ENCODE measurements around the gene ARHGAP23. TPM values are rescaled to one million over a fixed set of nuclear protein-coding genes. Genes with fewer than 3 reads are reported as not detected.

The ARHGAP23 gene
- total RNA-seq, 2 experiments from 2014 or later = 1.3 to 1.4 TPM

- H3K9me3 Mint-ChIP-seq = no peaks in the 10 kb centered on the region
- intact Hi-C loops (cut with micrococcal nuclease) = no loop called here
- POLR2A ChIA-PET = no interaction called here
- H3K27me3 Mint-ChIP-seq = peaks cover 35% of the 10 kb centered on the region
- H3K36me3 Mint-ChIP-seq = no peaks in the 10 kb centered on the region
- no peak overlapping the region for H3K4me3 Mint-ChIP-seq
- CTCF ChIA-PET = interaction anchor here (1.3 kb wide), 1 partner anchor 25 kb away, joined by 4 read pairs; no protein-coding TSS in a partner anchor
- peaks cover 3% of the 10 kb centered on the region for H3K4me1 Mint-ChIP-seq (ENCODE audit: low read depth)
- H3K27ac Mint-ChIP-seq = no peak overlapping the region
- no peak for DNase-seq
Measured at GRCh38 chr17:38533241-38533640, 105.0 kb downstream of the ARHGAP23 start.

- H3K4me3 Mint-ChIP-seq = no peak overlapping the region
- ChIA-PET POLR2A (no interaction called here), CTCF (interaction anchor here (1.0 to 1.3 kb wide), 2 partner anchors 24 to 134 kb away, joined by 3 to 4 read pairs; no protein-coding TSS in a partner anchor)
- H3K36me3 Mint-ChIP-seq = no peaks in the 10 kb centered on the region
- H3K4me1 Mint-ChIP-seq (ENCODE audit: low read depth) = no peaks in the 10 kb centered on the region
- no peak for DNase-seq
- no peak overlapping the region for H3K27ac Mint-ChIP-seq
- H3K9me3 Mint-ChIP-seq = no peaks in the 10 kb centered on the region
- H3K27me3 Mint-ChIP-seq = peaks cover 32% of the 10 kb centered on the region
- intact Hi-C loops (cut with micrococcal nuclease) = no loop called here
Measured at GRCh38 chr17:38533866-38534497, 105.7 kb downstream of the ARHGAP23 start.

- peaks cover 32% of the 10 kb centered on the region for H3K27me3 Mint-ChIP-seq
- H3K36me3 Mint-ChIP-seq = no peaks in the 10 kb centered on the region
- no peak overlapping the region for H3K4me3 Mint-ChIP-seq
- ChIA-PET POLR2A (no interaction called here), CTCF (interaction anchor here (0.8 to 1.3 kb wide), 3 partner anchors 24 to 134 kb away, joined by 3 to 4 read pairs (median 3); no protein-coding TSS in a partner anchor)
- no peak overlapping the region for H3K27ac Mint-ChIP-seq
- intact Hi-C loops (cut with micrococcal nuclease) = no loop called here
- no peaks in the 10 kb centered on the region for H3K4me1 Mint-ChIP-seq (ENCODE audit: low read depth)
- no peak for DNase-seq
- H3K9me3 Mint-ChIP-seq = no peaks in the 10 kb centered on the region
Measured at GRCh38 chr17:38534498-38534885, 106.2 kb downstream of the ARHGAP23 start.

DNA sequence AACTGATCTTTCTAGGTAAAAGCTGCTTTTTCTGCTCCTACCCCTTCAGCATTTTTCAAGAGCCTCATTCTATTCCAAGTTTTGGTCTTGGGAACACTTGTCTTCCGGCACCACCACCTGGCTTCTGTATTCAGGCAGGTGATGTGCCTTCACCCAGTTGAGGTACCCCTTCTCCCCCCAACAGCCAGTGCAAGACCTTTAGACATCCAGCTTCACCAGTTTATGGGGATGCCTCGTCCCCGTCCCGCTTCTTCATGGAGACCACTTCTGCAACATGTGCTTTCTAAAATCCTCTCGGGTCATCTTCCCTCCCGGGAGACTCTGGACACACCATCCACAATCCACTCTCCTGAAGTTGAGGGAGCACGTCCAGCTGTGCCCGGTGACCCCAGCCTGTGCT lies 107.6 kb downstream of the ARHGAP23 start:
- ChIA-PET CTCF (interaction anchor here (1.1 to 3.0 kb wide), 3 partner anchors 8 to 43 kb away, joined by 3 to 14 read pairs (median 3); no protein-coding TSS in a partner anchor), POLR2A (no interaction called here)
- Mint-ChIP-seq H3K4me1 (ENCODE audit: low read depth) (no peaks in the 10 kb centered on the region), H3K4me3 (no peak overlapping the region), H3K36me3 (no peaks in the 10 kb centered on the region), H3K9me3 (no peaks in the 10 kb centered on the region), H3K27me3 (peaks cover 26% of the 10 kb centered on the region), H3K27ac (no peak overlapping the region)
- intact Hi-C loops (cut with micrococcal nuclease) = no loop called here
- no peak for DNase-seq

- no peaks in the 10 kb centered on the region for H3K9me3 Mint-ChIP-seq
- no peaks in the 10 kb centered on the region for H3K36me3 Mint-ChIP-seq
- H3K27ac Mint-ChIP-seq = no peak overlapping the region
- no peak overlapping the region for H3K4me3 Mint-ChIP-seq
- peaks cover 28% of the 10 kb centered on the region for H3K27me3 Mint-ChIP-seq
- DNase-seq = no peak
- intact Hi-C loops (cut with micrococcal nuclease) = loop anchor here (1.0 kb wide), 1 partner anchor 44 kb away; no protein-coding TSS in a partner anchor
- CTCF ChIA-PET = interaction anchor here (0.8 to 3.0 kb wide), 8 partner anchors 9 to 188 kb away, joined by 3 to 14 read pairs (median 3); no protein-coding TSS in a partner anchor
- POLR2A ChIA-PET = no interaction called here
- H3K4me1 Mint-ChIP-seq (ENCODE audit: low read depth) = no peaks in the 10 kb centered on the region
Measured at GRCh38 chr17:38536661-38537060, 108.4 kb downstream of the ARHGAP23 start.

- H3K27ac Mint-ChIP-seq = no peak overlapping the region
- H3K4me1 Mint-ChIP-seq (ENCODE audit: low read depth) = no peaks in the 10 kb centered on the region
- no peaks in the 10 kb centered on the region for H3K9me3 Mint-ChIP-seq
- H3K4me3 Mint-ChIP-seq = no peak overlapping the region
- DNase-seq = no peak
- H3K36me3 Mint-ChIP-seq = no peaks in the 10 kb centered on the region
- ChIA-PET POLR2A (no interaction called here), CTCF (interaction anchor here (1.1 to 3.0 kb wide), 2 partner anchors 44 to 46 kb away, joined by 3 to 14 read pairs; no protein-coding TSS in a partner anchor)
- H3K27me3 Mint-ChIP-seq = peaks cover 31% of the 10 kb centered on the region
- intact Hi-C loops (cut with micrococcal nuclease) = no loop called here
Measured at GRCh38 chr17:38538906-38539305, 110.6 kb downstream of the ARHGAP23 start.

DNA sequence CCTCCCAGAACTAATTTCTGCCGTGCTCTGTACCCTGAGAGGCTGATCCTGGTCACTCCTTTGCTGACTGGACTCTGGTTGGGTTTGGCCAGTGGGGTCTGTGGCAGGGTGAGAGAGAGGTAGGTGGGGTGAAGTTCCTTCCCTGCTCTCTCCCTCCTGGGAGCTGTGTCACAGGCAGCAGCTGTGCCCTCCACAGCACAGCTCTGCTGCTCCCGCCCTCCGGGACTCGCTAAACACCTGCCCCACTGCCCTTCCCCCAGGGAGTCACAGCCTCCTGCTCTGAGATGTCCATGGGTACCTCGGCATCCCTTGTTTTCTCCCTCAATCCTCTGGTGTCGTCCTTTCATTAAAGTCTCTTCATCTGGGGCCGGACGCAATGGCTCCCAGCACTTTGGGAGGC lies 111.1 kb downstream of the ARHGAP23 start:
- H3K36me3 Mint-ChIP-seq = no peaks in the 10 kb centered on the region
- H3K4me1 Mint-ChIP-seq (ENCODE audit: low read depth) = no peaks in the 10 kb centered on the region
- ChIA-PET CTCF (no interaction called here), POLR2A (no interaction called here)
- intact Hi-C loops (cut with micrococcal nuclease) = no loop called here
- DNase-seq = no peak
- H3K27ac Mint-ChIP-seq = no peak overlapping the region
- no peak overlapping the region for H3K4me3 Mint-ChIP-seq
- peaks cover 27% of the 10 kb centered on the region for H3K27me3 Mint-ChIP-seq
- H3K9me3 Mint-ChIP-seq = no peaks in the 10 kb centered on the region

DNA sequence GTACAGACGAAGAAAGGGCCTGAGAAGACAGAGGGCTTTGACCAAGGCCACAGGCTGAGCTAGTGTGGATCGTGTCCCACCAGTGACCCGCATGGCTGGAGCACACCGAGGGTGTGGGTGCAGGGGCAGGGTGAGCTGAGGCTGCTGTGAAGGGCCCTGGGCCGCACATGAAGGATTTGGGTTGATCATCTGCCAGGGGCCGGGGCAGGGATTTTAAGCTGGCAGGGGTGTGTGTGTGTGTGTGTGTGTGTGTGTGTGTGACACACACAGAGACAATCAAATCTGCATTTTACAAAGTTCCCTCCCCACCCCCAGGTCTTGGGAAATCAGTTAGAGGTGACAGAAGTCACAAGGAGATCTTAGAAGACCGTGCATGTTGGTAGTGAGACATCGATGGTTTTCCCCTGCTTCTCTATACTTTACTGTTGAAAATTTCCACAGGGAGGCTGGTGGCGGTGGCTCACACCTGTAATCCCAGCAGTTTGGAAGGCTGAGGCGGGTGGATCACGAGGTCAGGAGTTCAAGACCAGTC lies 112.3 kb downstream of the ARHGAP23 start:
- DNase-seq = no peak
- Mint-ChIP-seq H3K36me3 (no peaks in the 10 kb centered on the region), H3K4me3 (no peak overlapping the region), H3K9me3 (no peaks in the 10 kb centered on the region), H3K27me3 (peaks cover 25% of the 10 kb centered on the region), H3K4me1 (ENCODE audit: low read depth) (no peaks in the 10 kb centered on the region), H3K27ac (no peak overlapping the region)
- CTCF ChIA-PET = no interaction called here
- intact Hi-C loops (cut with micrococcal nuclease) = no loop called here
- POLR2A ChIA-PET = no interaction called here

DNA sequence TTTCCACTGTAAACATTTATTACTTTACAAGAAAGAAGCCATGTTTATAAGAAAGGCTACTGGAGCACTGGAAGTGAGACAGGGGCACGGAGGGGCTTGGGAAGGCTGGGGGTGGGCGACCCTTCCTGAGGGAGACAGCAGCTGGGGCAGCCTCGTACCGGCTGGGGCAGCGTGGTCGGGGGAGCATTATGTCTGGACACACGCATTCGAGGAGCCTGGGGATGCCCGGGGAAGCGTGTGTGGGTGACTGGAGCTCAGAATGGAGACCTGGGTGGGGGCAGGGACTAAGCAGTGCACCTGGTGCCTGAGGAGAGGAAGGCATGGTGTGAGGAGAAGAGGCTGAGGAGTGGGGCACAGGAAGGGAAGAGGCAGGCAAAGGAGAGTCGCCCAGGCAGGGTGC lies 113.0 kb downstream of the ARHGAP23 start:
- Mint-ChIP-seq H3K4me3 (no peak overlapping the region), H3K27ac (no peak overlapping the region), H3K9me3 (no peaks in the 10 kb centered on the region), H3K36me3 (no peaks in the 10 kb centered on the region), H3K27me3 (peaks cover 18% of the 10 kb centered on the region), H3K4me1 (ENCODE audit: low read depth) (no peaks in the 10 kb centered on the region)
- ChIA-PET POLR2A (no interaction called here), CTCF (interaction anchor here (0.9 kb wide), 1 partner anchor 49 kb away, joined by 3 read pairs; no protein-coding TSS in a partner anchor)
- intact Hi-C loops (cut with micrococcal nuclease) = no loop called here
- DNase-seq = no peak

DNA sequence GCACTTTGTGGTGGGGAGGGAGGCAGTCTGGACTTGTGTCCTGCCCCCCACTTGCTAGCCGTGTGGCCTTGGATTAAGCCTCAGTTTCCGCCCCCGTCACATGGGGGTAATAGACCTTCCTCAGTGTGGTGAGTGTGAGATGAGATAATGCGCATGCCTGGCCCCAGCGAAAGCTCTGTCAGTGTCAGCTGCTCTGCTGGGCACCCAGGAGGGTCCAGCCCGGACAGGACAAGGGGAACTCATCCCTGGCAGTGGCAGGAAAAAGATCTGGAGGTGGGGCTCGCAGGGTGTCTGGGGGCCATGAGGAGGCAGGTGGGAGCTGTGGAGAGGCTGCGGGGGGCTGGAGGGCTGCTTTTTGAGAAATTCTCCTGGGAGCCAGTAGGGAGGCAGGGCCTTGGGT lies 114.0 kb downstream of the ARHGAP23 start:
- Mint-ChIP-seq H3K27ac (no peak overlapping the region), H3K36me3 (no peaks in the 10 kb centered on the region), H3K27me3 (peaks cover 21% of the 10 kb centered on the region), H3K4me3 (no peak overlapping the region), H3K9me3 (no peaks in the 10 kb centered on the region), H3K4me1 (ENCODE audit: low read depth) (no peaks in the 10 kb centered on the region)
- ChIA-PET CTCF (interaction anchor here (0.9 to 1.1 kb wide), 2 partner anchors 16 to 50 kb away, joined by 3 to 6 read pairs; no protein-coding TSS in a partner anchor), POLR2A (no interaction called here)
- no peak for DNase-seq
- intact Hi-C loops (cut with micrococcal nuclease) = no loop called here

- ChIA-PET CTCF (interaction anchor here (1.2 kb wide), 1 partner anchor 8 kb away, joined by 3 read pairs; no protein-coding TSS in a partner anchor), POLR2A (no interaction called here)
- H3K36me3 Mint-ChIP-seq = no peaks in the 10 kb centered on the region
- no peak overlapping the region for H3K27ac Mint-ChIP-seq
- no peaks in the 10 kb centered on the region for H3K4me1 Mint-ChIP-seq (ENCODE audit: low read depth)
- intact Hi-C loops (cut with micrococcal nuclease) = no loop called here
- no peak for DNase-seq
- no peaks in the 10 kb centered on the region for H3K9me3 Mint-ChIP-seq
- no peak overlapping the region for H3K4me3 Mint-ChIP-seq
- H3K27me3 Mint-ChIP-seq = peaks cover 24% of the 10 kb centered on the region
Measured at GRCh38 chr17:38543403-38544174, 115.3 kb downstream of the ARHGAP23 start.

DNA sequence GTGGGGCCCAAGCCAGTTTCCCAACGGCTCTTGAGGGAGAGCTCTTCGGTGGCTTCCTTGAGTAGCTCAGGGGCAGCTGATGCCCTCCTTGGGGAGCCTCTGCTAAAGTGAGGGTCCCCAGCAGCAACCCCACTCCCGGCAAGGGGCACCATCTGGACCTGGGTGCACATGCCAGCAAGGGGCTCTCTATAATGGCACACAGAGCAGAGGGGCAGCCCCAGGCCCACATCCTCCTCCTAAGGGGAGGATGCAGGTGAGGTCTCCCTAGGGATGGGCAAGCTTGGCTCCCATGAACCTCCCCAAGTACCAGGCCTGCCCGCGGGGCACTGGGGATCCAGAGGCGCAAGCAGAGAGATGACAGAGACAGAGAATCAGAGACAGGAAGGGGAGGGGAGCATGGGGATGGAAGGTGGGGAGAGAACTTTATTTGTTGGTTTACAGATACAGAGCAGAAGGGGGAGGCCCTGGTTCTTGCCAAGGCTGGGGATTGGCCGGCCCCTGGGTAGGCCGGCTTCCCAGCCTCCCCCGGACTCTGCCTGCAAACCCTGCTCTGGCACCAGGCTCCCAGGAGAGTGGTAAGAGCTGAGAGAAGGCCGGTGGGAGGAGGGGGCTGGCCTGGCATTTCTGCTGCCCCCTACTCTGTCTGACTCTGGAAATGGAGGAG lies 116.0 kb downstream of the ARHGAP23 start:
- Mint-ChIP-seq H3K9me3 (no peaks in the 10 kb centered on the region), H3K4me3 (no peak overlapping the region)
- POLR2A ChIA-PET = no interaction called here

More for the DNA sequence above, 116.0 kb downstream of the ARHGAP23 start:
- Mint-ChIP-seq H3K27ac (no peak overlapping the region), H3K4me1 (ENCODE audit: low read depth) (no peaks in the 10 kb centered on the region), H3K27me3 (peaks cover 24% of the 10 kb centered on the region), H3K36me3 (no peaks in the 10 kb centered on the region)
- no peak for DNase-seq
- CTCF ChIA-PET = interaction anchor here (1.2 kb wide), 1 partner anchor 9 kb away, joined by 3 read pairs; no protein-coding TSS in a partner anchor
- intact Hi-C loops (cut with micrococcal nuclease) = no loop called here
